ENCODE data around the gene MAGEB4.

GRCh38 chrX:30241724-30242415 is at the start of gene MAGEB4:
- TF ChIP-seq POLR2AphosphoS5 (IDR thresholded peaks at IDR 0.05) (no peak), POLR2A (IDR thresholded peaks at IDR 0.05) (no peak)
- TF ChIP-seq, protein P1, sequence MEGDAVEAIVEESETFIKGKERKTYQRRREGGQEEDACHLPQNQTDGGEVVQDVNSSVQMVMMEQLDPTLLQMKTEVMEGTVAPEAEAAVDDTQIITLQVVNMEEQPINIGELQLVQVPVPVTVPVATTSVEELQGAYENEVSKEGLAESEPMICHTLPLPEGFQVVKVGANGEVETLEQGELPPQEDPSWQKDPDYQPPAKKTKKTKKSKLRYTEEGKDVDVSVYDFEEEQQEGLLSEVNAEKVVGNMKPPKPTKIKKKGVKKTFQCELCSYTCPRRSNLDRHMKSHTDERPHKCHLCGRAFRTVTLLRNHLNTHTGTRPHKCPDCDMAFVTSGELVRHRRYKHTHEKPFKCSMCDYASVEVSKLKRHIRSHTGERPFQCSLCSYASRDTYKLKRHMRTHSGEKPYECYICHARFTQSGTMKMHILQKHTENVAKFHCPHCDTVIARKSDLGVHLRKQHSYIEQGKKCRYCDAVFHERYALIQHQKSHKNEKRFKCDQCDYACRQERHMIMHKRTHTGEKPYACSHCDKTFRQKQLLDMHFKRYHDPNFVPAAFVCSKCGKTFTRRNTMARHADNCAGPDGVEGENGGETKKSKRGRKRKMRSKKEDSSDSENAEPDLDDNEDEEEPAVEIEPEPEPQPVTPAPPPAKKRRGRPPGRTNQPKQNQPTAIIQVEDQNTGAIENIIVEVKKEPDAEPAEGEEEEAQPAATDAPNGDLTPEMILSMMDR (IDR thresholded peaks at IDR 0.05) = no peak

Data from breast epithelium (tissue), 3 donors.